GM13977 (cell line): Measurements from ENCODE around the gene RNF186.

Experiments
- DNase-seq: peaks from one replicate; pipeline ENCODE4 v3.0.0; 2012; ENCODE audit warnings: low spot score
- CTCF ChIP-seq: IDR thresholded peaks from 2 replicates; pipeline ENCODE4 v1.5.1; 2012; ENCODE audit warnings: mild to moderate bottlenecking, control low read depth; ENCODE audit not compliant: insufficient read depth; ENCODE audit errors: extremely low read depth, missing control alignments
- in situ Hi-C: fragments of 300-500 bp; cut with MboI; formaldehyde crosslinking; loops from one replicate; pipeline ENCODE4 v1.12.0; 2022; ENCODE audit warnings: low sequenced_read_pairs, low pct_unique_long_range_greater_than_20kb, mixed read lengths, inconsistent platforms; ENCODE audit not compliant: unreplicated experiment

RNF186 gene

GRCh38 chr1:19845555-19845954, 30.5 kb upstream of the RNF186 start:
- DNase-seq = no peak
- in situ Hi-C loops = no loop called here
- TF ChIP-seq CTCF = no peak

GRCh38 chr1:19844731-19845495, 29.8 kb upstream of the RNF186 start:
- in situ Hi-C loops = no loop called here
- TF ChIP-seq CTCF = no peak
- DNase-seq = no peak

GRCh38 chr1:19840228-19840627, 25.1 kb upstream of the RNF186 start:
- DNase-seq = no peak
- in situ Hi-C loops = no loop called here
- no peak for TF ChIP-seq CTCF

- in situ Hi-C loops = no loop called here
- no peak for TF ChIP-seq CTCF
- DNase-seq = no peak
Measured at GRCh38 chr1:19837866-19838265, 22.8 kb upstream of the RNF186 start.

- in situ Hi-C loops = no loop called here
- TF ChIP-seq CTCF = no peak
- no peak for DNase-seq
Measured at GRCh38 chr1:19835578-19835977, 20.5 kb upstream of the RNF186 start.

- in situ Hi-C loops = no loop called here
- TF ChIP-seq CTCF = no peak
- no peak for DNase-seq
Measured at GRCh38 chr1:19831441-19831840, 16.4 kb upstream of the RNF186 start.

- in situ Hi-C loops = no loop called here
- TF ChIP-seq CTCF = no peak
- no peak for DNase-seq
Measured at GRCh38 chr1:19828546-19828945, 13.5 kb upstream of the RNF186 start.
